HG02981 (cell line): ENCODE results near the gene ADIG.
"Not testable (repeated sequence)": the region's sequence is repeated elsewhere in the genome, so short reads cannot be mapped to it uniquely, and the experiment has no call there.

Source experiments
- ATAC-seq: cut with Tn5 transposase; IDR thresholded peaks from one replicate; pipeline ENCODE4 v1.9.1; 2021; ENCODE audit warnings: mild to moderate bottlenecking, moderate library complexity; ENCODE audit not compliant: unreplicated experiment

Gene ADIG

DNA sequence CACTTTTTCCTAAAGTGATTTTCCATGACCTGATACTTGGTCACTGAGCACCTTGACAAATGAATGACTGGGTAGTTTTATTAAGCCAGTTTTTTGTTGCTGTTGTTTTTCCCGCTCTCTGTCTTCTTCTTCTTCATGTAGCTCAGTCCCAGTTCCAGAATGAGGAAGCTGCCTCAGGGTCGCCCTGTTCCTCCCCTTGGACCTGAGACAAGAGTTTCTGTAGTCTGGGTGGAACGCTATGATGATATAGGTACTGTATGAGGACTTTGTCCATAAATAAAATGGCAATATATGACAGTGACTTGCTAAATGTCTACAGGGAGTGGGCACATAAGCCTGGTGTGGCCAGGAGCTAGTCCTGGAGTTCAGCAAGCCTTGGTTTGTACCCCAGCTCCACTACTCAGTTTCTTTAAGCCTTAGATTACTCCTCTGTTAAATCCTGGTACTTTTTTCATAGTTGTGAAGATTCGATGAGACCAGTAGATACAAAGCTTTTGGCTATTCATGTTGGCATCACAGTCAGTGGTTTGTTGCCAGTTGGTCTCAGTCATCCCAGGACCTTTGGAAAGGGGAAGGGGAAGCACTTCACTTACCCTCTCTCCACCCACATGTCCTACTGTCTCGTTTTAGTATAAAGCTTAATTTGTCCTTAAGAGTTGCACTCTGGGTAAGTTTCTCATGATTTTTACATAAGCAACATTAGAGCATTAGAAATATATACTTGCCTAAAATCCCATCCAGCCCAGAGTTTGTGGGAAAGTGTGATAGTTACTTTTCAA lies 11.1 kb upstream of the ADIG start:
- ATAC-seq, result no peak

DNA sequence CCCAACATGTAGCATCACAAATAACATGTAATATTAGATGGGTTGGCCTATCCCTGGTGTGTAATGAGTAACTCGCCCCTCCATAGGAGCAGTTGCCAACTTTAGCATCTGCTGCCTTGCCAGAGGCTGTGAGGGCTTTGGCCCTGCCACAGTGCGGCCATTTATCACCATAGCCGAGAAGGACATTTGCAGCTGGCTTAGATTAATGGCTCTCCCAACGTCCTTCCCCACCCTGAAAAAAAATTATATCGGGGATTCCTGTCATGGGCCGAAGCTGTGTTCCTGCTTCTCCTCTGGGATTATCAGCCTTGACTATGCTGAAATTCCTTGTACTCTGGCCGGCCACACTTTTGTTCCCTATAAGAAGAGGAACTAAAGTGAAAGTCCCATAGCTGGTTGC lies 7.6 kb upstream of the ADIG start:
- no peak for ATAC-seq

DNA sequence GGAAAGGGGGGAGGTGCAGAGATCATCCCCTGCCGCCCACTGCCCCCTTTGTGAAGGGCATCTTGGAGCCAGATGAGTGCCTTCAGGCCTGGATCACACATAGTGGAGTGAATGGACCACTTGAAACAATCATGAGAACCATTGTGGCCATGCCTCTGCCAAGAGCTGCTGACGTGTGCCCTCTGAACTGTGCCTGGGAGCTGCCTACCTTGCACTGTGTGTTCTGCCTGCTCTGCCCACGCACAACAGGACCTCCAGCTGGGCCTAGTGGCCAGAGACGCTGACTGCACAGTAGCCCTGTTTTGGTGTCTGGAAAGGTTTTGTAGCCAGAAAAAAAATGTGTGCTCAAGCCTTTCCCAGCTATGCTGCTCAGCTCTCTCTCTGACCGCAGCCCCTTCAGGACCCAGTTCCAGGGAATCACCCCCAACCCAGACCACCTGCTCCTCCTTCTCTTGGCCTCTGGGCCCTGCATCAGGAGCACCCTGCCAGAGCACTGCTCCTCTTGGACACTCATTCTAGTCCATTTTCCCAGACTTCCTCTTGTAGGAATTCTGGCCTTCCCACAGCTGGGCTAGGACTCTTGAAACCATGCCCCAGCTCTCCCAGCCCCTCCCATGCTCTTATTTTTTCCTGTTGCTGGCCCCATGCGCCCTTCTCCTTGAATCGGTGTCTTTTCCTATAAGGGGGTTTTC lies 1.6 kb upstream of the ADIG start:
- ATAC-seq, result no peak

DNA sequence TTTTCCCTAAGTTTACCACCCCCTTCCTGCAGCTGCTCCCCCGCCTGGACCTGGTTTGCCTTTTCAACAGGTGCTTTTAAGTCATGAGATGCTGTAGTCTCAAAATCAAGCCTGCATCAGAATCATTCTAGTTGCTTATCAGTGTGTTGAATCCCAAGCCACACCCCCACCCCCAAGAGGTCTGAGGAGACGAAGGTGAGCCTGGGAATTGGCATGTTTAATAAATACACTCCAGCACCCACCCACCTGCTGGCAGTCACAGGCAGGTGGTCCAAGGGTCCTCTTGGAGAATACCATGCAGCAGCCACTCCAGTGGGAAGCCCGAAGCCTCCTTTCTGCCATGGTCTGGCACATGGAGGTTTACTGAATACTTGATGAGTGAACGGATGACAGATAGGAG lies 1.1 kb upstream of the ADIG start:
- no peak for ATAC-seq

DNA sequence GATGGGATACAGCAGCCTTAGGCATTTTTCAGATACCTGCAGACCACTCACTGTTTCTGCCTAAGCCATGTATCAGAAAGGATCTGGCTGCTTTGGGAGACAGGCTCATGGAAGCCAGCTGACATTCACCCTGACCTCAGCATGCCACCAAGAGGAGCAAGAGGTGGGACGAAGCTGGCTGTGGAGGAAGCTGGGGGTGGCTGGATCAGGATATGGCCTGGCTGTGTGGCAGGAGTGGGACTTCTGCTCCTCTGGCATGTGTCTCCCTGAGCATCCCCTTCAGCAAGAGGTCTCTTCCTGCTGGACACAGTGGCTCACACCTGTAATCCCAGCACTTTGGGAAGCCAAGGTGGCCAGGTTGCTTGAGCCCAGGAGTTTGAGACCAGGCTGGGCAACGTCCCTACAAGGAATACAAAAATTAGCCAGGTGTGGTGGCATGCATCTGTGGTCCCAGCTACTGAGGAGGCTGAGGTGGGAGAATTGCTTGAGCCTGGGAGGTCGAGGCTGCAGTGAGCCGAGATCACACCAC lies 897 bp downstream of the ADIG start:
- no peak for ATAC-seq

DNA sequence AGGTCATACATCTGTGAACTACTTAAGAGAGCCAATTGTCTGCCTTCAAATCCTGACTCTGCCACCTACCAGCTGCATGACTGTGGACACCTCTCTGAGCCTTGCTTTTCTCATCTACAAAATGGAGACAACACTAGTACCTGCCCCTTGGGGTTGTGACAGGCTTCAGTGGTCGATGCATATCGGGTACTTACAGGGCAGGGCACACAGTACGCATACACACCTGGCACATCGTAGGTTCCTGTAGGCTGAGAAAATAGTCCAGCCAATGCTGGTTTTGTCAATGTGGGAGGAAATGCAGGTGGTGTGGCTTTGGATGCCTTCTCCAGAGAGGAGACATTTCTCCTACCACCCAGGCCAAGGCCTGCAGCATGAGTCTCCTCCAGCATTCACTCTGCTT lies 2.3 kb downstream of the ADIG start:
- no peak for ATAC-seq

DNA sequence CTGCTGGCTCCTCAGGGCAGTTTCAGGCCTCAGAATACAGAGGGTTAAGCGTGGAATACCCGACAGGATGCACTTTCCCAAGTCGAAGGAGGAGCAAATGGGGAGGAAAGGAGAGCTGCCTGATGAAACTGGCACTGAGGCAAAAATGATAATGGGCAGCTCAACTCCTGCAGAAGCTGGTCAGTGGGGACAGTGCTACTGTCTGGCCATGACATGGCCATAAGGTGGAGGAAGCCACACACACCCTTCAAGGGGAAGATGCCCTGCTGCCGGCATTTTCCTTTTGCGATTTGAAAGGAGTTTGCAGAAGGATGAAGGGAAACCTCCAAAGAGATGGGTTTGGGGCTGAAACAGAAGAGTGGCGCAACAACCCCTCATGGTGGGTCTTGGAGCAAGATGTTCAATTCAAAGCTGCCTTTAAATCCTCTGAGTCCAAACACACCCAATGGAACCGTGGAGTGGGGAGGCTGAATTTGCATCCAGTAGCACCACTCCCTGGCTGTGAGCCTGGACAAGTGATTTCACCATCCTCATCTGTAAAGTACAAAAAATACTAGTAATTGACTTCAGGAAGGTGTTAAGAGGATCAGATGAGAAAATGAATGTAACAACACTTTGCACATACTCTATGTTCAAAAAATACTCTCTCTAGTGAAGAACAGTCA lies 3.2 kb downstream of the ADIG start:
- no peak for ATAC-seq

DNA sequence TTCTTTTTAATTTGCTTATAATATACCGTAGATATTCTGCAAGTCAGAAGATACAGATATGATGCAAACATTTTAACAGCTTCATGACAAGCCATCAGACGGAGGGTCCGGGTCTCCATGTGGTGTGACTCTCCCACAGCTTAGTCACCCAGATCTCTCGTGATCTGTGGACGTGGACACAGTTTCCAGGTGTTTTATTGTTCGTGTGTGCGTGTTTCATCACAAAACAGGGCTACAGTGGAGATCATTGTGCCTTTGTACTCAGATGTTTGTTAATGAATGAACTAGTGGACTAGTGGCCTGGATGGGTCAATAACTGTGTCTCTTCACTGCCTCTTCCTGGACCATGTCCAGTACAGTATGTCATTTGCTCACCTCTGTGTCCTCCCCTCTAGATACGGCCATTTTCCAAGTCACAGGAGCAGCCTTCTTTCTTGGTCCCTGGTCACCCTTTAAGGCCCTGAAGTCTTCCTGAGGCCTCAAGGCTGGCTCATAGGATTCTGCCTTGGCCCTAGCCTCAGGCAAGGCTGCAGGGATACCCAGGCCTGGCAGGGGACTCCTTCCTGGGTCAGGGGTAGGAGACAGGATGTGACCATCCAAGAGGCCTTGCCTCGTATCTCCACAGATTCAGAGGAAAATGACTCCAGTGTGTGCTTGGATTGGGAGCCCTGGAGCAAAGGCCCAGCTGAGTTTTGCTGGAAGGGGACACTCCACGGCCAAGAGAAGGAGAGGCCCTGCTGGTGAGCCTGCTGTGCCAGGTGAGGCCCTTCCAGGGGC lies 4.6 kb downstream of the ADIG start:
- ATAC-seq, result no peak

DNA sequence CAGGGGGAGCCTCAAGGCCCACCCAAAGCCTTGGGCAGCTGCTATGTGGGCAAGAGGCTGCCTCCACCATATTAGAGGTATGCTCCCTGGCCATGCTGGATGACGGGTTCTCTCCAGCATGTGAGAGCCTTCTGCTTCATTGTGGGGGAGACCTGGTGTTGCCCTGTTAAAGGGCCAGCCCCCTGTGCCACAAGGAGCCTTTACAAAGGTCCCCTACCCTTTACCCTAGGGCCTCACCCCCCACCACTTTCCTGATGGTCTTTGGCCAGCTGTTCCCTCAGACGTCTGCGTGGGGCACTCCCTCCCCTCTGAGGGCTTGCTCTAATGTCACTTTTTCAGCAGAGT lies 5.2 kb downstream of the ADIG start:
- ATAC-seq, result no peak

DNA sequence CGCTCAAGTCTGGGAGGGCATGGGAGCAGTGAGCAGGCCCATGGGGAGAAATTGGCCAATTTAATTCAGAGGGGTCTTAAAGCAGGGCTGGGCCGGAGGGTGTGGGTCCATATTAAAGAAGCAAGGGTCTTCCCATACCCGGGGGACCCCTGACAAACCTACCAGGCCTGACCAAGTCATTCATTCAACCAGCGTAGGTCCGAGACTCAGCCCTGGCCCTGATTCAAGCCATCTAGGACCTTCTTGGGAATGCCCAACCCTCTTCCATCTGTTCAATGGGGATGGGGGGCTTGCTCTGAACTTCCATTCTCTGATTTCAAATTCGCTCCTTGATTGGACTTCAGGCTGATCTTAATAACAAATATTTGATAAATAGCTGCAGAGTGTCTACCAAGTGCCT lies 7.3 kb downstream of the ADIG start:
- ATAC-seq, result no peak

DNA sequence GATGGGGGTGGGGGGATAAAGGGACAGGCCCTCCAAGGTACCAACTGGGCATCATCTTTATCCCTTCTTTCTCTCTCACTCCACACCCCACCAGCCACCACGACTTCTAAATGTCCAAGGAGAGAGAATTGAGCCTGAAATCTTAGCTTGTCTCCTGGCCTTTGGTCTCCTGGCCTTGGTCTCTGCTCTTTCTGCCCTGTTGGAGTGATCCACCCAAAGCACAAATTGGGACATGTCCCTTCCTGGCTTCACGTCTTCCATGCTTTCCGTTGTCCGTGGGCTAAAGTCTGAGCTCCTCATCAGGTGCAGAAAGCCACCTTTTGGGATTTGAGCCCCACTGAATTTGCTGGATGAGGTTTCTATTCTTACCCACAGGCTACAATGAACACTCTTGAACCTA lies 8.4 kb downstream of the ADIG start:
- ATAC-seq, result no peak

DNA sequence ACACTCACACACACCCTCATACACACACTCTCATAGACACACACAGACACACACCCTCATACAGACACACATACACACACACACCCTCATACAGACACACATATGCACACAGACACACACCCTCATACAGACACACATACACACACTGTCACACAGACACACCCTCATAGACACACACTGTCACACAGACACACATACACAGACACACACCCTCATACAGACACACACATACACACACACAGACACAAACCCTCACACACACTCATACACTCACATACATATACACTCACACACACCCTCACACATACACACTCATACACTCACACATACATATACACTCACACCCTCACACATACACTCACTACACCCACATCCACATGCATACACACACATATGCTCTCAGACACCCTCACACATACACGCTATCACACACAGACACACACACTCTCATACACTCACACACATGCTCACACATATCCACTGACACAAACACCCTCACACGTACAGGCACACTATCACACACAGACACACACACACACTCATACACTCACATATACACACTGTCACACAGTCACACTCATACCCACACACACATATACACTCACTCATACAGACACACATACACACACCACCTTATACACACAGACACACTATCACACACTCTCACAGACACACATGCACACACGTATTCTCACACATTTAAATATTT lies 9.1 kb downstream of the ADIG start:
- no peak for ATAC-seq

DNA sequence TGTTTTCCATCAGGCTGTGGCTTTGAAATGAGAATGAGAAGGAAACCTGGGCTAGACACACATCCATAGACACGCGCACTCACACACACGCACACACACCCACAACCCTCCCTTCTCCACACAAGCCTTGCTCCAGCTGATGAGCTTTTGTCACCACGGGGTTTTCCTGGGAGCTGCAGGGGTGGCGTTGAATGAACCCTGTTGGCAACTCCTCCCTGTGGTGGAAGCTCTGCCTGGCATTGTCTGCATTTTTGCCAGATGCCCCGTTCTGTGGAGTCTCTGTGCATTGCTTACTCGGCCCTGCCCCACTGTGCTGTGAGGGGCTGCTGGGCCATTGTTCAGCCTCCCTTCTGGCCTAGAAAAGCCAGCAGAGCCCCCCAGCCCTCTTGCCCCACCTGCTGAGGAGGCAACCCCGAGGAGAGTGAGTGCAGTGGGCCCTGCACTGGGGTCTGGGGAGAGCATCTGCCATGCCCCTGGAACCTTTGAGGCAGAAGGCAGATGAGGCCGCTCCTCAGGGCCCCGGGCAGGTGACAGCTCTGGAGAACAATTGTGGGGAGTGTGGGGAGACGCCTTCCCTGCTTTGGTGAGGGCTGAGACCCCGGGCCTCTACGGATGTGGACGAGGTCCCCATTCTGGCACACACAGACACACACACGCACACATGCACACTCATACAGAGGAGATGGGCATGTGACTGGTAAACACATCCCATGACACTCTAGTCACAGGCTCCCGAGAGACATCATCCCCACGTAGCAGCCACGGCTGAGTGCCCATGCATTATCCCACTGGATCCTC lies 9.9 kb downstream of the ADIG start:
- ATAC-seq, result no peak

DNA sequence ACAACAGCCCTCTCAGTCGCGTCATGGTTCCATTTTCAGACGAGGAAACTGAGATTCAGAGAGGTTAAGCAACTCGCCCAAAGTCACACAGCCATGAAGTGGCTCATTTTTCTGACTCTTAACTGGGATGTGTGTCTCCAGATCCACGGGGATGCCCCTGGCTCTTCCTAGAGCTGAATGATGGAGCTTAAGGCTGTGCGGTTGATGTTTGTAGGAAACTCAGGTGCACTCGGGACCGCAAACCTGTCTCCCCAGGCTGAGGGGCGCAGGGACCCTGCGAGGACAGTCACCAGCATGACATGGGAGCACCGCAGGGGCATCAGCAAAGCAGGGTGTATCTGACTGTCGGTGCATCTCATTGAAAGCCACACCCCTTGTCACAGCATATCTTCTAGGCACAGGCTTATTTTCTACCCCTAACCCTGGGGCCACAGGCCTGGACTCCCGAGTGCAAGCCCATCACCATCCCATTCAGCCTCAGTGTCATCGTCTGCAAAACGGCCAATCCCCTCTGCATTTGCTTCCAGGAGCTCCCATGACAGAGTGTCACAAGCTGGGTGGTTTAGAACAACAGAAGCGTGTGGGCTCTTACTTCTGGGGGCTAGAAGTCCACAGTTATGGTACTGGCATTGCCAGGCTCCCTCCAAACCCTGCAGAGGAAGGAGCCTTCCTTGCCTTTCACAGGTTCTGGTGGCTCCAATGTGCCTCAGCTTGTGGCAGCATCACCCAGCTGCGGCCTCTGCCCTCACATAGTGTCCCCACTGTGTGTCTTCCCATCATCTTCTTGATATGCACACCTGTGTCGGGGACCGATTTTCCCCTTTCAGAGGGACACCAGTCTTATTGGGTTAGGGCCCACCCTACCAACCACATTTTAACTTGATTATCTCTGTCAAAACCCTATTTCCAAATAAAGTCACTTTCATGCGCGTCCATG lies 10.7 kb downstream of the ADIG start:
- ATAC-seq, result no peak

DNA sequence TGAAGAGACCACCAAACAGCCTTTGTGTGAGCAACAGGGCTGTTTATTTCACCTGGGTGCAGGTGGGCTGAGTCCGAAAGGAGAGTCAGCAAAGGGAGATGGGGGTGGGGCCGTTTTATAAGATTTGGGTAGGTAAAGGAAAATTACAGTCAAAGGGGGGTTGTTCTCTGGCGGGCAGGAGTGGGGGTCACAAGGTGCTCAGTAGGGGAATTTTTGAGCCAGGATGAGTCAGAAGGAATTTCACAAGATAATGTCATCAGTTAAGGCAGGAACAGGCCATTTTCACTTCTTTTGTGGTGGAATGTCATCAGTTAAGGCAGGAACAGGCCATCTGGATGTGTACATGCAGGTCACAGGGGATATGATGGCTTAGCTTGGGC lies 11.4 kb downstream of the ADIG start:
- not testable (repeated sequence) for ATAC-seq

DNA sequence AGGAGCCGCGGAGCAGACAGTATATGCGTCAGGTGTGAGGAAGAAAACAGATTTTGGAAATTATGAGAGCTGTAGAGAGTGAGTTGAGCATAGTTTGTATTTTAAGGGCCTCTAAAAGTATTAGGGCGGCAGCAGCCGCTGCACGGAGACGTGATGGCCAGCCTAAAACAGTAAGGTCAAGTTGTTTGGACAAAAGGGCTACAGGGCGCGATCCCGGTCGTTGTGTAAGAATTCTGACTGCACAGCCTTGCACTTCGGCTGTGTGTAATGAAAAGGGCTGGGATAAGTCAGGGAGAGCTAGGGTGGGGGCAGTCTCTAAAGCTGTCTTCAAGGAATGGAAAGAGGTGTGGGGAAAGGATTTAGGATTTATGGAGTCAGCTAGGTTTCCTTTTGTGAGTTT lies 13.3 kb downstream of the ADIG start:
- ATAC-seq, result not testable (repeated sequence)

DNA sequence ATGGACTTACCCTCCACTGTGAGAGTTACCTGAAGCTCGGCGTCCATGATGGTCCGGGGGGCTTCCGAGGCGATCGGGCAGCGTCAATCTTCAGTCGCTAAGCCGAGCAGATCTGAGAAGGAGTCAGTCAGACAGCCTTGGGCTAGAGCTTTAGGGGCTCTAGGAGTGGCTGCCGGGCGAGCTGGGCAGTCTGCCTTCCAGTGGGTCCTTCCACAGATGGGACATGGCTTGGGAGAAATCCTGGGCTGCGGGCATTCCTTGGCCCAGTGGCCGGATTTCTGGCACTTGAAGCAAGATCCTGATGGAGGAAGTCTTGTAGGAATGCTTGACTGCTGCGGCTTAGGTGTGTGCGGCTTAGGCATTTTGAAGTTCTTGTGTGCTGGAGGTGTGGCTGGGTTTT lies 14.9 kb downstream of the ADIG start:
- not testable (repeated sequence) for ATAC-seq

DNA sequence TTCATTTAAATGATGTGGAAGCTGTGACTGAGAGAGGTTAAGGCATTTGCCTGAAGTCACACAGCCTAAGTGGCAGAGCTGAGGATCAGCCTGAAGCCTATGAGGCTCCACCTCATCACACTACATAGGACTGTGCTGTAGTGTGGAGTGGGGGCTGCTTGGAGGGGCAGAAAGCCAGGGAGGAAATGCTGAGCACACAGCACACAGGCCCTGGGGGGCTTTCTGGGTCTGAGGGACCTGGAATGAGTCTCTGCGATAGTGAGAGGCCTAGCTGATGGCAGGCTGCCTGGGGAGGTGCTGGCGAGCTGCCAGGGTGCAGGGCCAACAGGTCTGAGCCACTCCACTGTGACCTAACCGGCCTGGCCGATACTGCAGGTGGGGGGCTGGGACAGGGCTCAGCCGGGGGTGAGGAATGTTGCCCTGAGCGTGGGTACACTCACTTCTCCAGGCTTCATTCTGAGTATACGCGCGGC lies 18.4 kb downstream of the ADIG start:
- ATAC-seq, result no peak

DNA sequence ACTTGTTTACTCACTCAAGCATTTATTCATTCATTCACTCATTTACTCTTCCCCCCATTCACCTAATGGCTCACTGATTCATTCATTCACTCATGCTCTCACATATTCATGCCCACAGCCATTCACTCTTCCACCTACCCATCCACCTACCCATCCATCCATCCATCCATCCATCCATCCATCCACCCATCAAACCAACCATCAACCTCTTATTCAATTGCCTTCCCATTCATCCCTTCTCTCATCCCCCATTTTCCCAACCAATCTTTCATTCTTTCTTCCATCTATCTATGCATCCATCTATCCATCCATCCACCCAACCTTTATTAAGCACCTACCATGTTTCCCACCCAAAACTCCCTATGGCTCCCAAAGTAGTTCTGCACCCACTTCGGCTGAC lies 19.1 kb downstream of the ADIG start:
- no peak for ATAC-seq
